RPMI8226 (cell line): ENCODE measurements around the gene LMTK2.
A peak's percentile ranks its signal among the peaks of the same experiment; 100 is the strongest.

Experiments used
- DNase-seq: peaks from one replicate; pipeline ENCODE4 v3.0.0-alpha.2; 2015

The LMTK2 gene

DNA sequence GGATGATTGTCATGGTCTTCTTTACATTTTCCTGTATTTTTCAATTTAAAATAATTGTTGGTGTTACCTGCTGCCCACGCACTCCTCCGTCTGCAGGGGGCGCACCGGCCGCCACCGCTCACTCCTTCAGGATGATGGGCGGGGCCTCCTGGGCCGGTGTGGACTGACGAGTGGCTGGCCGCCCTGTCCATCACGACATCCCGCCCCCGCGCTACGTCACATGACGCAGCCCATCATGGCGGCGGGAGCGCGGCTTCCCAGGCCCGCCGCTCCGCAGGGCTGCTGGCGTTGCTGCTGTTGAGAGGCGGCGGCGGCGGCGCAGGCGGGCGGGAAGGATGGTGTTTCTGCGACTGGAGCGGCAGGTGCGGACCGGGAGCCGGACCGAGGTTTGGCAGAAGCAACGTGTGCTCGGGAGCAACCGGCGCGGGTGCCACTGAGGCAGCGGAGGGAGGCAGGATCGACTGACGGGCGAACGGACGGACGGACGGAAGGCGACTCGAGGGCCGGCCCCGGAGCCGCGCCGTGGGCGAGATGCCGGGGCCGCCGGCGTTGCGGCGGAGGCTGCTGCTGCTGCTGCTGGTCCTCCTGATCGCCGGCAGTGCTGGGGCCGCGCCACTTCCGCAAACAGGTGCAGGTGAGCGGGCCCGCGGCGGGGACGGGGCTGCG, at the start of gene LMTK2:
LMTK2 (plus strand) TSS at position 216 of the 666 bp plus-strand sequence; CDS start at position 532, 316 bp downstream.
- peak; percentile 98 for DNase-seq

DNA sequence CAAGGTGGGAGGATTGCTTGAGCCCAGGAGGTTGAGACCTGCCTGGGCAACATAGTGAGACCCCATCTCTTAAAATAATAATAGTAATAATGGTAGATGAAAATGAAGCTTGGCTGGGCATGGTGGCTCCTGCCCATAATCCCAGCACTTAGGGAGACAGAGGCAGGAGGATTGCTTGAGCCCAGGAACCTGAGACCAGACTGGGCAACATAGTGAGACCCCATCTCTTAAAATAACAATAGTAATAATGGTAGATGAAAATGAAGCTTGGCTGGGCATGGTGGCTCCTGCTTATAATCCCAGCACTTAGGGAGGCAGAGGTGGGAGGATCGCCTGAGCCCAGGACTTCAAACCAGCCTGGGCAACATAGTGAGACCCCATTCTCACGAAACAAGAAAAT, 49.5 kb upstream of the LMTK2 start:
- DNase-seq, result no peak

DNA sequence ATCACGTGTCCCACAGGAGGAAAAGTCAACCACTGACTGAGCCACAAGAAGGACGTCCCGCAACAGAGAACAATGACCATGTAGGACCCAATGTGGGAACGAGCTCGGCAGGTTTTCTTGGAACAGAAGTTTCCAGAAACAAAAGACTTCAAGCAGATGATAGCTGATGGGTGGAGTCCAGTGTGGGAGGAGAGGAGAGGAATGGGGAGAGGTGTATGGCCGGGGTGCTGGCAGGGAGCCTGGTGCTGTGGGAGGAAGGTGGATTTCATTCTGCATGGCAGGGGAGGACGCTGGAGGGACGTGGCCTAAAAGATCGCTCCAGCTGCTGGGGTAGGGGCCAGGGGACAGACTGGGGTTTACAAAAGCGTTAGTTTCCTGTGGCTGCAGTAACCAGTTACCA, 48.5 kb upstream of the LMTK2 start:
- no peak for DNase-seq

DNA sequence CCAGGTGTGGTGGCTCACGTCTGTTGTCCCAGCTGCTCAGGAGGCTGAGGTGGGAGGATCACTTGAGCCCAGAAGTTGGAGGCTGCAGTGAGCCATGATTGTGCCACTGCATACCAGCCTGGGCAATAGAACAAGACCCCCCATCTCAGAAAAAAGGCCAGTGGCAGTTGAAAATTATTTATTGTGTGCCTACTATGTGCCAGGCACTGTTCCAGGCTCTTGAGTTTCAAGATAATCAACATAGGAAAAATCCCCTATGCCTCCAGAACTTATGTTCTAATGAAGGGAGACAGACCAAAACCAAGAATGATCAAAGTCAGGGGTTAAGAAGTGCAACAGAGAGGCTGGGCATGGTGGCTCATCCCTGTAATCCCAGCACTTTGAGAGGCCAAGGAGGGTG, 42.4 kb upstream of the LMTK2 start:
- DNase-seq, result no peak

DNA sequence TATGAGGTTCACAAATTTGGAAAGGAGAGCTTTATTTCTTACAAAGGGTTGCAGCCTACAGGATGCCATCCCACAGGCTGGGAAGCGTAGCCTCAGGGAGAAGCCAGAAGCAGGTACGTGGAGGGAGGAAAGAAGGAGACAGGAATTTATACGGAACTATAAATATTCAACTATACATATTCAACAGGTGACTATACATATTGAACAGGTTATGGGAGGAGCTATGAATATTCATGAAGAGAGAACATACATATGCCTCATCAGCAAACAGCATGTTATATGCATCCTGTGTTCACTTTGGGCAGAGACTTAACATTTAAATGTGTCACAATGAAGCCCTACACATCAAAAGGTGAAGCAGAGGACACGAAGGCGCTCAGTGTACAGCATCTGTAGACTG, 40.5 kb upstream of the LMTK2 start:
- no peak for DNase-seq

DNA sequence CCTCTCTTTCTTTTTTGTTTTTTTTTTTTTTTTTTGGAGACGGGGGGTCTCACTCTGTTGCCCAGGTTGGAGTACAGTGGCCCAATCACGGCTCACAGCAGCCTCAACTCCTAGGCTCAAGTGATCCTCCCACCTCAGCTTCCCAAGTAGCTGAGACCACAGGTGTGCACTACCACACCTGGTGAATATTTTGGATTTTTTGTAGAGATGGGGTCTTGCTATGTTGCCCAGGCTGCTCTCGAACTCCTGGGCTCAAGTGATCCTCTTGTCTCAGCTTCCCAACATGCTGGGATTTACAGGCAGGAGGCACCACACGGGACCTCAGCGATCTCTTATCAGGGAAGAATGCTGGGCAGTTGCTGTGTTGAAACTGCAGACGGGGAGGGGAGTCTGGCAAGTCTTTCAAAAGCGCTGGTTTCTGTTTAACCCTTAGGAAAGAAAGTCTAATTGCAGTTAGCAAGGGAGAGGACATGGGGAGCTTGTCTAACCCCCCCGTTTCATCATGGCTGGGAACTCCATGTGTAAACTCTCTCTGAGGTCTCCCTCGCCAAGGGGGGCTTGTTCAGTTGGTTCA, 39.6 kb upstream of the LMTK2 start:
- no peak for DNase-seq

DNA sequence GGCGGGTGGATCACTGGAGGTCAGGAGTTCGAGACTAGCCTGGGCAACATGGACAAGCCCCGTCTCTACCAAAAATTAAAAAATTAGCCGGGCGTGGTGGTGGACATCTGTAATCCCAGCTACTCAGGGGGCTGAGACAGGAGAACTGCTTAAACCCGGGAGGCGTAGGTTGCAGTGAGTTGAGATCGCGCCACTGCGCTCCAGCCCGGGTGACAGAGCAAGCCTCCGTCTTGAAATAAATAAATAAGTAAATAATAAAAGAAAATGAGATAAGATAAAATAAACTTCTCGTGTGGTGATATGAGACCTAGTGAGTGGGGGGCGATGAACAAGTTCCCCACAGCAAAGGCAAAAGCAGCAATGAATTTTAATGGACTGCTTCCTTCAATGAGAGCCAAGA, 33.6 kb upstream of the LMTK2 start:
- DNase-seq, result no peak

DNA sequence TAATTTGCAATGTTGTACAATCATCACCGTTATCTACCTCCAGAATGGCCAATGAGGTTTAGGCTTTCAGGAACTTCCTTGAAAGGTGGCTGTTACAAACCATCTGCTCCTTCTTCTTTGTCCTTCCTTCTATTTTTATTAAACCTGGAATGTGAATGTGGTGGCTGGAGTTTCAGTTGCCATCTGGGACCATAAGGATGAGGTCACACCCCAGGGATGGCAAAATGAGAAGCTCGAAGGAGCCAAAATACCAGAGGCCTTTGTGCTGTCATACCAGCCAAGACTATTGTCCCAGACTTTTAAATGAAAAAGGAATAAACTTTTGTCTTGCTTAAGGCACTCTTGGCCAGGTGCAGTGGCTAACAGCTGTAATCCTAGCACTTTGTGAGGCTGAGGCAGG, 30.9 kb upstream of the LMTK2 start:
- no peak for DNase-seq

DNA sequence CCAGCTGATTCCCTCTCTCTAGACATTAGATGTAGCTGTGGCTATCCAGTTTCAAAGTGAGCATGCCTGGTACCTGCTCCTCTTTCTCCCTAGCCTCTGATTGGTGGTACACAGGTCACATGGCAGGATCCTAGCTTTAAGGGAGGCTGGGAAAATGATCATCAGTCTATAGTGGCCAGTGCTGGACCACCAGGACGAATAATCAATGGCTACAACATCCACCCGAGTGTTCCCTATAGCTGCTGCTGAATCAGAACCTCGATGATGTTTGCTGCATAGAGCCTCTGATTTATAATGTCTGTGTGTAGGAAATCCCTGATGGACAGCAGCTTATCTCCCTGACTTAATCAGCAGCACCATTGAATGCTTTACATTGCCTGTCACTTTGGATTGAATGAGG, 28.9 kb upstream of the LMTK2 start:
- peak; percentile 66 for DNase-seq

DNA sequence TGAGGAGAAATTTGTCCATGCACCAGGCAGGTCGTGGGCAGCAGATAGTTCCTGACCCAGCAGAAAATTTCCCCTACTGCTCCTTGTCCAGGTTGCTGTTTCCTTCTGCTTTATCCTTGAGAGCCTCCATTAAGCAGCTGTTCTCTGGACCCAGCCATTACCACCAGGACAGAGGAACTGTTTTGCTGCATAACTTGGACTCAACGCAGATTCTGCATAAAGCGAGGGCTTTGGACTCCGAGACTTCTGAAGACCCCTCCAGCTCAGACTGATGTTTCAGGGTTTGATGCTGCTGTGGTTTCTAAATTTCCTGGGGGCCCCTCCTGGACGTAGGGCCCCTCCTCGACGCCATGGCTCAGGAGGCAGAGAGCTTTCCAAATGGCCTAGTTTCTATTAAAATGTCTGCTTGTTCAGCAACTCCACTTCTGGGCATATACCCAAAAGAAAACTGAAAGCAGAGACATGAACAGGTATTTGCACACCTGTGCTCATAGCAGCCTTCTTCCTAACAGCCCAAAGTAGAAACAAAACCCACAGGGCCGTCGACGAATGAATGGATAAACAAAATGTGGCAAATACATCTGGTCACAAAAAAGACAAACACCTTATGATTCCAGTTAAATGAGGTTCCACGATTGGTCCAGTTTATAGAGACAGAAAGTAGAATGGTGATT, 28.3 kb upstream of the LMTK2 start:
- peak; percentile 95 for DNase-seq

DNA sequence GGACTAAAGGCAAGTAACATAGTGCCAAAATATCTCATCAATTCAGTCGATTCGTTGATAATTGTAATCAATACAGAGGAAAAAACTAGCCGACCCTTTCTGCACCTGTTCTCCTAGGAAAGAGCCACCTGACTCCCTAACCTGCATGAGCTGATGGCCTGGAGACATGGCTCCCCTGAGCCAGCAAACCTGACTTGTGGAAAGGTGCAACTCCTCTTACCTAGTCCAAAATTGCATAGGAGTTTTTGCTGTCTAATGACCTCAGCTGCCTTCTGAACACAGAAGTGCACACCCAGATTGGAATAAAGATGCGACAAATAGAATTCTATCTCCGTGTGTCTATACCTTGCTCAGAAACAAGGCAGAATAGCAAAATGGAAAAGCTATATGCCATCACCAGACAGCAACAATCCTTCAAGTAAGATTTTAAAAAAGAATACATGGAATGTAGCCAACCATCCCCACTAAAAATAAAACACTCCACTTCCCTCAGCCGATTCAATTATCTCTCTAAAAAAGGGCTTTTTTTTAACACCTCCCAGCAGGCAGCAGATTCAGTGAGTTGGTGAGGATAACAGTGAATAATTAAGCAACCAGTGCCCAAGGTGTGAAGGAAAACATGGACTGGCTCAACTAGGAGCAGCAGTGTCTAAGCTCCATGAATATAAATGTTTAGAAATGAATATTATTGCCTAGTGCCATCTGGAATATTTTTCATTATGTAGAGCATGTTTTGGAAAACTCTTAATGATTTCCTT, 26.6 kb upstream of the LMTK2 start:
- peak; percentile 57 for DNase-seq

DNA sequence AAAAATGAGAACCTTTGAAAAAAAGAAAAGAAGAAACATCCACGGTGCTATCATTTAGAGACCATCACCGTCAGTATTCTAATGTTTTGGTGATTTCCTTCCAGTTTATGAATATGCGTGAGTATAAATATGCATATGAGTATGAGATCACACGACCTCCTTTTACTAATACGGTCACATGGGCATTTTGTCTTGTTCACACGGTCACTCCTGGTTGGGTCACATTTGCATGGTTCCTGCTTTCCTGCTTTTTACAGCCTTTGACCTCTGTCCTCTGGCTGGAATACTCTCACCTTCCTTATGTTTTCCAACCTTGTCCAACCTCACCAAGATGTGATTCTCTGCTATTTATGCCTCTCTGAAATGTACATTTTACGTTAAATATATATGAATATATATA, 25.3 kb upstream of the LMTK2 start:
- DNase-seq, result no peak

DNA sequence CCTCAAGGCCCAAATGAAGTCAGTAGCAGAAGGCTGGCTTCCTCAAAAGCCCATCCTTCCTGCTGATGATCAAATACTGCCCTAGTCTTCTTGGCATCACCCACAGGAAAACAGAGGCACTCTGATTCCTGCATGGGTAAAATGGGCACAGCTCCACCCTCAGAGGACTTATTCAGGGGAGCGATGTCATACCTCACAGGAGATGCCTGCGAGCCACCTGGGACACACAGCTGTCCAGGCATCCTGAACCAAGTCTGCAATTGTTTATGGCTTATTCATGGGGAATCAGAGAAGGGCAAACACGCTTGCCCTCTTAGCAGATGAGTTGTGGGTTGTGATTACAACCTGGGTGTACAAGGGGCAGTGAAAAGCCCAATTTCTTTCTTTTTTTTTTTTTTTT, 22.0 kb upstream of the LMTK2 start:
- DNase-seq, result peak; percentile 67

DNA sequence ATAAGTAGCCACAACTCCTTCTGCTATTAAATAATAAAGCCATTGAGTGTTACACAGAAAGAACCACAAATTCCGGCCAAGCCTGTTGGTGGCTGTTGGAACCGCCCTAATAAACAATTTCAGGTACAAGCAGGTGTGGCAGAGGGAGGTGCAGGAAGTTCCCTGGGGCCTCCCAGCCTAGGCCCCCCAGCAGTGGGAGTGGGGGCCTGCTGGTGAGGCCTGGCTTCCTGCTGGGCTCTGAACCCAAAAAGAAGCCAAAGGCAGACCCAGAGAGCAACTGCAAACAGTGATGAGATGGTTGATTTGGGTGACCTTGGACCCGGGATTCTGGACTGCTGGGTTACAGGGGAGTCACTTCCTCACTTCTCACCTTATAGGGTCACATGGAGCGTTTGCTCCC, 21.0 kb upstream of the LMTK2 start:
- no peak for DNase-seq

DNA sequence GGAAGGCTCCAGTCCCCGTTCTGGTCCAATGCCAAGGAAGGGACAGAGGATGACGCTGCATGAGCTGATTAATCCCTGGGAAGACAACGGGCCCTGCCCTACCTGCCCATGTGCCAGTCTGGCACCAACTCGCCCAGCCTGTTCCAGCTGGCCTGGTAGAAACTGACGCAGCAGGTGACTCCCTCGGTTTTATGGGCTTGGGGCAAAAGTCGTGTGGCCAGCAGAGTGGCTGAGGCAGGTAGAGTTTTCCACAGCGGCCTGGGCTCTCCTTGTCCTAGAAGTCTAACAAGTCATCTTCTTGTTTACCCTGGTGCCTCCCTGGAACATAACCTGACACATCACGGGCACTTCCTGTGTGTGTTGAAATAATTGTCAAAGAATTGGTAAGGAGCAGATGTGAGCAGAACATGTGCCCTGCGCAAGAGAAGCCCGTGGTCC, 20.4 kb upstream of the LMTK2 start:
- no peak for DNase-seq

DNA sequence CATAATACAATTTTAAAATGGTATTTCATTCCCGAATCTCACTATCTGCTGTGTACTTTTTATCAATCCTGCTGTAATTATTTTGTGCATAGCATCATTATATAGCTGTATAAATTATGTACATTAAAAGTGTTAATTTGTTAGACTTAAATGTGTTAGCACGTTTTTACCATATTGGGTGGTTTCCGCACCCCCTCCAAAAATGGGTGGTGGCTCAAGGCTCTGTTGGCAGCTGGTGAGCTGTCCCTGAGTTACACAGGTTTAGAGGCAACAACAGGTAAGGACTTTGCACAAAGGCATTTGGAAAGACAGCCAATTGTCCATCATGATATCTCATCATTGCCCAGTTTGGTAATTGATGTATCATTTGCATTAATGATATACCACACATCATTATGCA, 18.6 kb upstream of the LMTK2 start:
- DNase-seq, result no peak

DNA sequence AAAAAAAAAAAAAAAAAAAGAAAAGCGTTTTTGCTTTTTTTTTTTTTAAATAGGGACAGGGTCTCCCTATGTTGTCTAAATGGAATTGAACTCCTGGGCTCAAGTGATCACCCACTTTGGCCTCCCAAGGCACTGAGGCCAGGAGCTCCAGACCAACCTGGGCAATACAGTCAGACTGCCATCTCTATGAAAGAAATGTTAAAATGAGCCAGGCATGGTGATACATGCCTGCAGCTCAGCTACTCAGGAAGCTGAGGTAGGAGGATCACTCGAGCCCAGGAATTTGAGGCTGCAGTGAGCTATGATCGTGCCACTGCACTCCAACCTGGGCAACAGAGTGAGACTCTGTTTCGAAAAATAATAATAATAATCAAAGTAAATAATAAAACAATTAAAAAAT, 16.5 kb upstream of the LMTK2 start:
- no peak for DNase-seq

DNA sequence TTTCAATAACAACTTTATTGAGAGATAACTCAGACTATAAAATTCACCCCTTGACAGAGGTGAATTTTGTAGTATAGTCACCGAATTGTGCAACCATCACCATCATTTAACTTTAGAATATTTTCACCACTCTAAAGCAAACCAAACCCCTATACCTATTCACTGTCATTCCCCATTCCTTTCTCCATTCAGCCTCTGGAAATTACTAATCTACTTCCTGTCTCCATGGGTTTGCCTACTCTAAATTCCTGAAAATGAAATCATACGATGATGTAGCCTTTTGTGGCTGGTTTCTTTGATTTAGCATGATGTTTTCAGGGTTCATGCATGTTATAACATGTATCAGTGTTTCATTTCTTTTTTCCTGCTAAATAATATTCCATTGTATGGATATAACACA, 15.6 kb upstream of the LMTK2 start:
- no peak for DNase-seq

DNA sequence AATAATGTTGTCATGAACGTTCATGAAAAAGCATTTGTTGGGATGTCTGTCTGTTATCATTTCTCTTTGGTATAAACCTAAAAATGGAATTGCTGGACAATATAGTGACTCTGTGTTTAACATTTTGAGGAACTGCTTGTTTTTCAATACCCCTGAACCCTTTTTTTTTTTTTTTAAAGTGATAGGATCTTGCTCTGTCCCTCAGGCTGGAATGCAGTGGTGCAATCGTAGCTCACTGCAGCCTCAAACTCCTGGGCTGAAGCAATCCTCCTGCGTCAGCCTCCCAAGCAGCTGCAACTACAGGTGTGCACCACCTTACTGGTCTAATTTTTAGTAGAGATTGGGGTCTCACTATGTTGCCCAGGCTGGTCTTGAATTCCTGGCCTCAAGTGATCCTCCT, 15.1 kb upstream of the LMTK2 start:
- DNase-seq, result no peak

DNA sequence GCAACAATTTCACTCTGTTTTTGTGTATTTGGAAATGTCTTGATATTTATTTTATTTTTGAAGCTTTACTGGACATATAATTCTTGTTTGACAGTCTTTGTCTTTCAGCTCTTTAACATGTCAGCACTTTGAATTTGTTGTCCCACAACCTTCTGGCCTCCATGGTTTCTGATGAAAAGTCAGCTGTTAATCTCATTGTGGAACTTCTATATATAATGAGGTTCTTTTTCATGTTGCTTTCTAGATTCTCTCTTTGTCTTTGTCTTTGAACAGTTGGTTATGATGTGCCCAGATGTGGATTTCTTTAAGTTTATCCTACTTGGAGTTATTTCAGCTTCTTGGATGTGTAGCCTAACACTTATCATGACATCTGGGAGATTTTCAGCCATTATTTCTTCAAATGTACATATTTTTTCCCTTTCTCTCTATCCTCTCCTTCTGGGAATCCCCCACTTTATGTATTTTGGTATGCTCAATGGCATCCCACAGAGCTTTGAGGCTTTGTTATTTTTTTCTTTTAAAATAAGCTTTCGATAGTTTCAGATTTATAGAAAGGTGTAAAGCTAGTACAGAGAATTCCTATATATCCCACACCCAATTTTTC, 9.5 kb upstream of the LMTK2 start:
- DNase-seq, result no peak

DNA sequence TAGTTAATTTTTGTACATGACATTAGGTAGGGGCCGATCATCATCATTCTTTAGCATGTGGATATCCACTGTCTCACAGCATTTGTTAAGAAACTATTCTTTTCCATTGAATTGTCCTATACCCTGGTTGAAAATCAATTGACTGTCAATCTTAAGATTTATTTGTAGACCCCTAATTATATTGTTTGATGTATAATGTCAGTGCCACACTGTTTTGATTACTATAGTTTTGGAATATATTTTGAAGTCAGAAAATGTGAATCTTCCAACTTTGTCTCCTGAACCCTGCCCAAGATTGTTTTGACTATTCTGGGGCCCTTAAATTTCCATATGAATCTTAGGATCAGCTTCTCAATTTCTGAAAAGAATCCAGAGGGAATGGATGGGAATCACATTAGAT, 6.6 kb upstream of the LMTK2 start:
- DNase-seq, result no peak

DNA sequence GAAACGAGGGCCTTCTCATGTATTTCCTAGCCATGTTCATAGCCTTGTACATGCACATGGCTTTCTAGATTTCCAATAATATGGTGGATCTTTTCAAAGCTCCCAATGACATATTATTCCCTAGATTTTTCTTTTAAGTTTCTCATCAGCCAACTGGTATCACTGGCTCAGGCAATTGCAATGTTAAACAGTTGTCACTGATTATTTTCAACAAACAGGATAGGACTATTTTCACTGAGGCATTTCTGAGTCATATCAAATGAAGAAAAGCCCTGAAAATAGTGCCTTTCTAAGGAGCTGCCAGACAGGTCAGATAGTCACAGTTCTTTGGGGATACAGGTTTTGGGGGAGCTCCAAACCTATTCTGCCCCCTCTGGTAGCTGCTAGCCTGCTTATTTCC, 4.5 kb upstream of the LMTK2 start:
- DNase-seq, result no peak

DNA sequence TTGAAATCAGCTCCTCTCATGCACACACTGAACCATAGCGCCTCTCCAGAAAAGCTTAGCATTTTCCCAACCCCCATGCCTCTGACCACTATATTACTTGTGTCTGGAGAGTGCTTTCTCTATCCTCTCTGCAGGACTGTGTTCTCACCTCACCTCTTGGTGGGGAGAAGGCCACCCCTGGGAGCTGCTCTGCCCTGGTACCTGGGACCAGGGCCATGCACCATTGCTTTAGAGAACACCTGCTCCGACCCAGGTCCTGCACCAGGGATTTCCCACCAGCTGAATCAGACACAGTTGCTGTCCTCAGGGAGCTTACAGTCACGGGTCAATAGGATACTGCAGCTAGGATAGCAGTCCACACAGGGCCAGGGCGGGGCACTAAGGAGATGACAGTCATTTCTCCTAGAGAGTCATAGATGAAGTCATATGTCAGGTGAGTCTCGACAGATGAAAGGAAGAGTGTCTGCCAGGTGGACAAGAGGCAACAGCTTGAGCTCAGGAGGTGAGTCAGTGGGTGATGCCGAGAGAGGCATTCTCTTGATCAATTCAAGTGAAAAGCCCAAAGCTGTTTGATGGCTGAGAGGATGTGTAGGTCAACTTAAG, 619 bp upstream of the LMTK2 start:
- peak; percentile 20 for DNase-seq
